K562 (cell line): ENCODE results near the gene SNX33. TPM values are rescaled to one million over a fixed set of nuclear protein-coding genes. Genes with fewer than 3 reads are reported as not detected.

Experiments used
- CBFB ChIP-seq: sonication (generic); formaldehyde crosslinking; IDR thresholded peaks from 2 replicates; pipeline ENCODE4 v1.4.0; 2020; ENCODE audit warnings: mild to moderate bottlenecking, missing genetic modification reagents
- CCNT2 ChIP-seq: IDR thresholded peaks from 2 replicates; pipeline ENCODE4 v1.6.1; 2011; ENCODE audit warnings: borderline replicate concordance, low read depth, mild to moderate bottlenecking, moderate library complexity, mixed read lengths, low read length; ENCODE audit not compliant: insufficient read length; ENCODE audit errors: extremely low read depth
- CTBP1 ChIP-seq: fragments of 450-650 bp; IDR thresholded peaks from 2 replicates; pipeline ENCODE4 v1.6.1; 2016; ENCODE audit warnings: borderline replicate concordance
- DMBX1 ChIP-seq: fragments of 250-450 bp; sonication (Bioruptor Pico); IDR thresholded peaks from 2 replicates; pipeline ENCODE4 v1.8.0; 2022; ENCODE audit warnings: inconsistent platforms, mild to moderate bottlenecking, moderate library complexity, borderline replicate concordance
- ERF ChIP-seq: fragments of 450-650 bp; formaldehyde crosslinking; IDR thresholded peaks from 2 replicates; pipeline ENCODE4 v1.4.0; 2020; ENCODE audit warnings: mild to moderate bottlenecking, mixed read lengths
- GATA2 ChIP-seq: sonication (generic); formaldehyde crosslinking; IDR thresholded peaks from 2 replicates; pipeline ENCODE4 v1.4.0; 2020; ENCODE audit warnings: mild to moderate bottlenecking, missing genetic modification reagents
- HMGN3 ChIP-seq: IDR thresholded peaks from 2 replicates; pipeline ENCODE4 v1.6.1; 2011; ENCODE audit warnings: borderline replicate concordance, low read depth, mild to moderate bottlenecking, mixed read lengths, low read length; ENCODE audit not compliant: insufficient read length; ENCODE audit errors: extremely low read depth
- KLF16 ChIP-seq: IDR thresholded peaks from 2 replicates; pipeline ENCODE4 v1.6.1; 2016; ENCODE audit warnings: antibody characterized with exemption
- MYBL2 ChIP-seq, 2 experiments: fragments of 450-650 bp in 1 of 2; sonication (generic) in 1 of 2; formaldehyde crosslinking in 1 of 2; IDR thresholded peaks; 2 replicates each; pipeline versions ENCODE4 v1.6.1 to v1.8.1; 2017 to 2022; ENCODE audit warnings: borderline replicate concordance in 1 of 2, inconsistent platforms in 1 of 2, low read depth in 1 of 2, mild to moderate bottlenecking in 1 of 2, missing genetic modification reagents in 1 of 2, moderate library complexity in 1 of 2
- NFATC3 ChIP-seq: fragments of 450-650 bp; IDR thresholded peaks from 2 replicates; pipeline ENCODE4 v1.6.1; 2017; ENCODE audit warnings: mild to moderate bottlenecking
- PML ChIP-seq: IDR thresholded peaks from 2 replicates; pipeline ENCODE4 v1.6.1; 2012; ENCODE audit warnings: low read length, inconsistent platforms
- TBL1XR1 ChIP-seq, 2 experiments: IDR thresholded peaks; 2 replicates each; pipeline ENCODE4 v1.6.1; 2012; ENCODE audit warnings: improper control_type of control experiment in 2 of 2, low read length in 2 of 2, mild to moderate bottlenecking in 1 of 2
- YY1 ChIP-seq, 3 experiments: IDR thresholded peaks; 2 replicates each; pipeline ENCODE4 v1.6.1; 2011; ENCODE audit warnings: low read length in 2 of 3, mild to moderate bottlenecking in 2 of 3, moderate library complexity in 2 of 3, borderline replicate concordance in 1 of 3, control low read depth in 1 of 3, low read depth in 1 of 3; ENCODE audit not compliant: insufficient read depth in 3 of 3, insufficient replicate concordance in 2 of 3, control insufficient read depth in 1 of 3, insufficient read length in 1 of 3; ENCODE audit errors: extremely low read depth in 1 of 3
- ZBTB2 ChIP-seq: fragments of 450-650 bp; IDR thresholded peaks from 2 replicates; pipeline ENCODE4 v1.6.1; 2016; ENCODE audit warnings: antibody characterized with exemption
- ZKSCAN1 ChIP-seq: fragments of 150-350 bp; IDR thresholded peaks from 2 replicates; pipeline ENCODE4 v1.6.1; 2016; ENCODE audit warnings: low read depth, low read length
- ZNF436 ChIP-seq: fragments of 250-450, 450-650 bp; sonication (Bioruptor Pico); formaldehyde crosslinking; IDR thresholded peaks from 2 replicates; pipeline ENCODE4 v1.7.0; 2020; ENCODE audit warnings: mild to moderate bottlenecking
- polyA plus RNA-seq, 8 experiments: library from polyadenylated mRNA; depleted of rRNA in 4 of 8; stranded (reverse) in 5 of 8; unstranded in 3 of 8; fragments of >200 nt; fragmentation: Nextera tagmentation in 2 of 8; fragmentation: Illumina TruSeq in 1 of 8; extraction: Ambion mirVana in 2 of 8; extraction: Trizol in 1 of 8; gene quantifications; 2 replicates each; pipeline versions ENCODE4 v1.2.1 to v1.2.3, GENCODE V29; 2011 to 2014; ENCODE audit warnings: inconsistent platforms in 1 of 8, missing spikeins in 1 of 8
- total RNA-seq, 7 experiments: library from RNA; depleted of rRNA in 6 of 7; stranded (reverse); fragments of >200 nt in 6 of 7; fragmentation: Illumina TruSeq in 2 of 7; extraction: Trizol in 2 of 7; gene quantifications; 2 replicates each; pipeline versions ENCODE4 v1.2.1 to v1.2.3, GENCODE V29; 2011 to 2021; ENCODE audit warnings: low replicate concordance in 1 of 7
- TF ChIP-seq, protein P1 (sequence below): sonication (generic); formaldehyde crosslinking; IDR thresholded peaks from 2 replicates; pipeline ENCODE4 v1.8.0; 2022; ENCODE audit warnings: mild to moderate bottlenecking, low read depth, missing genetic modification reagents
- TF ChIP-seq, protein P2 (sequence below), 3 experiments: fragments of 200-800 bp in 1 of 3; fragments of 250-450 bp in 1 of 3; fragments of 450-650 bp in 1 of 3; sonication (Bioruptor Pico) in 1 of 3; sonication (Bioruptor generic) in 1 of 3; formaldehyde crosslinking in 1 of 3; IDR thresholded peaks; 2 replicates each; pipeline versions ENCODE4 v1.6.1 to v1.8.0; 2016 to 2022; ENCODE audit warnings: mild to moderate bottlenecking in 2 of 3, missing genetic modification characterization in 2 of 3, missing compliant biosample characterization in 1 of 3, moderate library complexity in 1 of 3

Gene SNX33
- total and polyA plus RNA-seq, 9 of the 15 experiments (the other 6 are each of a cell fraction or from before 2014, with no cell fraction given), result 1.4 to 14.1 (median 8.2) TPM

- 0 out of 2 replicates have a peak, but pooled peaks have one; percentile 43 for TF ChIP-seq ZBTB2
- TF ChIP-seq DMBX1 (CRISPR knock-in tag), result peak; percentile 80; the same call in 1 of the 2 replicates
- peak; percentile 91 for TF ChIP-seq KLF16
- no peak for TF ChIP-seq ZNF436 (CRISPR knock-in tag)
- no peak for TF ChIP-seq NFATC3
- peak; percentile 73 for TF ChIP-seq ZKSCAN1
- TF ChIP-seq, protein P1, sequence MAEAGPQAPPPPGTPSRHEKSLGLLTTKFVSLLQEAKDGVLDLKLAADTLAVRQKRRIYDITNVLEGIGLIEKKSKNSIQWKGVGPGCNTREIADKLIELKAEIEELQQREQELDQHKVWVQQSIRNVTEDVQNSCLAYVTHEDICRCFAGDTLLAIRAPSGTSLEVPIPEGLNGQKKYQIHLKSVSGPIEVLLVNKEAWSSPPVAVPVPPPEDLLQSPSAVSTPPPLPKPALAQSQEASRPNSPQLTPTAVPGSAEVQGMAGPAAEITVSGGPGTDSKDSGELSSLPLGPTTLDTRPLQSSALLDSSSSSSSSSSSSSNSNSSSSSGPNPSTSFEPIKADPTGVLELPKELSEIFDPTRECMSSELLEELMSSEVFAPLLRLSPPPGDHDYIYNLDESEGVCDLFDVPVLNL (CRISPR knock-in tag), result no peak
- 0 out of 2 replicates have a peak, but pooled peaks have one; percentile 23 for TF ChIP-seq MYBL2 (IDR thresholded peaks at IDR 0.05; ENCODE audit: low read depth)
- TF ChIP-seq MYBL2 (CRISPR knock-in tag; IDR thresholded peaks at IDR 0.05; ENCODE audit: borderline replicate concordance), result no peak
- peak; percentile 69 for TF ChIP-seq HMGN3
- peak; percentile 70; the same call in 1 of the 2 replicates for TF ChIP-seq ERF (CRISPR knock-in tag)
- TF ChIP-seq TBL1XR1 (IDR thresholded peaks at IDR 0.05; ENCODE audit: low read length in 2 of 2), result peak; percentile 35 to 38; a peak in 1 of 4 replicates
- peak in 1 of 3 experiments; percentile 59 for TF ChIP-seq YY1 (IDR thresholded peaks at IDR 0.05; ENCODE audit: borderline replicate concordance in 1 of 3, control insufficient read depth in 1 of 3, extremely low read depth in 1 of 3, insufficient read depth in 3 of 3, insufficient read length in 1 of 3, insufficient replicate concordance in 2 of 3, low read depth in 1 of 3, low read length in 2 of 3)
- TF ChIP-seq GATA2 (CRISPR knock-in tag), result peak; percentile 96
- TF ChIP-seq CTBP1, result peak; percentile 75
- peak; percentile 10 for TF ChIP-seq CCNT2
- no peak for TF ChIP-seq CBFB (CRISPR knock-in tag)
- peak; percentile 86 for TF ChIP-seq PML
- TF ChIP-seq, protein P2, sequence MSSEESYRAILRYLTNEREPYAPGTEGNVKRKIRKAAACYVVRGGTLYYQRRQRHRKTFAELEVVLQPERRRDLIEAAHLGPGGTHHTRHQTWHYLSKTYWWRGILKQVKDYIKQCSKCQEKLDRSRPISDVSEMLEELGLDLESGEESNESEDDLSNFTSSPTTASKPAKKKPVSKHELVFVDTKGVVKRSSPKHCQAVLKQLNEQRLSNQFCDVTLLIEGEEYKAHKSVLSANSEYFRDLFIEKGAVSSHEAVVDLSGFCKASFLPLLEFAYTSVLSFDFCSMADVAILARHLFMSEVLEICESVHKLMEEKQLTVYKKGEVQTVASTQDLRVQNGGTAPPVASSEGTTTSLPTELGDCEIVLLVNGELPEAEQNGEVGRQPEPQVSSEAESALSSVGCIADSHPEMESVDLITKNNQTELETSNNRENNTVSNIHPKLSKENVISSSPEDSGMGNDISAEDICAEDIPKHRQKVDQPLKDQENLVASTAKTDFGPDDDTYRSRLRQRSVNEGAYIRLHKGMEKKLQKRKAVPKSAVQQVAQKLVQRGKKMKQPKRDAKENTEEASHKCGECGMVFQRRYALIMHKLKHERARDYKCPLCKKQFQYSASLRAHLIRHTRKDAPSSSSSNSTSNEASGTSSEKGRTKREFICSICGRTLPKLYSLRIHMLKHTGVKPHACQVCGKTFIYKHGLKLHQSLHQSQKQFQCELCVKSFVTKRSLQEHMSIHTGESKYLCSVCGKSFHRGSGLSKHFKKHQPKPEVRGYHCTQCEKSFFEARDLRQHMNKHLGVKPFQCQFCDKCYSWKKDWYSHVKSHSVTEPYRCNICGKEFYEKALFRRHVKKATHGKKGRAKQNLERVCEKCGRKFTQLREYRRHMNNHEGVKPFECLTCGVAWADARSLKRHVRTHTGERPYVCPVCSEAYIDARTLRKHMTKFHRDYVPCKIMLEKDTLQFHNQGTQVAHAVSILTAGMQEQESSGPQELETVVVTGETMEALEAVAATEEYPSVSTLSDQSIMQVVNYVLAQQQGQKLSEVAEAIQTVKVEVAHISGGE (CRISPR knock-in tag; IDR thresholded peaks at IDR 0.05), result peak in 1 of 3 experiments; percentile 69; a peak in 2 of 6 replicates
These were observed 46.8 kb downstream of the SNX33 start (continued) for GRCh38 chr15:75694241-75695182.
